GM19240 (cell line): Measurements from ENCODE around the gene BNIP3.

Experiments
- DNase-seq: peaks from one replicate; pipeline ENCODE4 v3.0.0; 2011; ENCODE audit warnings: low spot score; ENCODE audit not compliant: insufficient read length

BNIP3 gene

GRCh38 chr10:131981429-131982184 lies at the start of gene BNIP3:
TSS of gene BNIP3 (minus strand) at chr10:131981923. CDS start at chr10:131981806, 117 bp downstream.
- peak; percentile 99 for DNase-seq

- DNase-seq = no peak
These were observed 49.3 kb upstream of the BNIP3 start for GRCh38 chr10:132030898-132031463.

- DNase-seq = no peak
These were observed 47.0 kb upstream of the BNIP3 start for GRCh38 chr10:132028706-132029105.

- no peak for DNase-seq
These were observed 45.8 kb upstream of the BNIP3 start for GRCh38 chr10:132027423-132027983.

GRCh38 chr10:132023092-132023811 lies 41.5 kb upstream of the BNIP3 start:
- DNase-seq = peak; percentile 62

GRCh38 chr10:132022241-132022640 lies 40.5 kb upstream of the BNIP3 start:
- DNase-seq = no peak

GRCh38 chr10:132021504-132022143 lies 39.9 kb upstream of the BNIP3 start:
- no peak for DNase-seq

GRCh38 chr10:132021046-132021445 lies 39.3 kb upstream of the BNIP3 start:
- DNase-seq = no peak

GRCh38 chr10:132020456-132020855 lies 38.7 kb upstream of the BNIP3 start:
- no peak for DNase-seq

GRCh38 chr10:132019366-132019765 lies 37.6 kb upstream of the BNIP3 start:
- DNase-seq = no peak

GRCh38 chr10:132018446-132018845 lies 36.7 kb upstream of the BNIP3 start:
- DNase-seq = no peak

GRCh38 chr10:132016514-132016913 lies 34.8 kb upstream of the BNIP3 start:
- no peak for DNase-seq

GRCh38 chr10:132011445-132011844 lies 29.7 kb upstream of the BNIP3 start:
- DNase-seq = no peak

GRCh38 chr10:132011024-132011423 lies 29.3 kb upstream of the BNIP3 start:
- no peak for DNase-seq

- no peak for DNase-seq
These were observed 28.8 kb upstream of the BNIP3 start for GRCh38 chr10:132010483-132010882.

GRCh38 chr10:132009575-132009974 lies 27.9 kb upstream of the BNIP3 start:
- no peak for DNase-seq

GRCh38 chr10:132007681-132008080 lies 26.0 kb upstream of the BNIP3 start:
- DNase-seq = no peak

- DNase-seq = no peak
These were observed 25.2 kb upstream of the BNIP3 start for GRCh38 chr10:132006966-132007365.

- no peak for DNase-seq
These were observed 23.4 kb upstream of the BNIP3 start for GRCh38 chr10:132005147-132005546.

GRCh38 chr10:132004052-132004451 lies 22.3 kb upstream of the BNIP3 start:
- no peak for DNase-seq

- DNase-seq = no peak
These were observed 21.7 kb upstream of the BNIP3 start for GRCh38 chr10:132003282-132003924.
